ENCODE results near the gene LYPLA2.

LYPLA2 gene

GRCh38 chr1:23838401-23838866 lies 47.5 kb downstream of the LYPLA2 start:
- peak; percentile 68 for DNase-seq

- no peak for DNase-seq
Measured at GRCh38 chr1:23843644-23844043, 52.7 kb downstream of the LYPLA2 start.
